ENCODE data around the gene FOXP4. TPM values are rescaled to one million over a fixed set of nuclear protein-coding genes. Genes with fewer than 3 reads are reported as not detected.
"Not testable (repeated sequence)": the region's sequence is repeated elsewhere in the genome, so short reads cannot be mapped to it uniquely, and the experiment has no call there.

The FOXP4 gene
- total RNA-seq, 1 experiment from 2014 or later: 4.6 TPM

DNA sequence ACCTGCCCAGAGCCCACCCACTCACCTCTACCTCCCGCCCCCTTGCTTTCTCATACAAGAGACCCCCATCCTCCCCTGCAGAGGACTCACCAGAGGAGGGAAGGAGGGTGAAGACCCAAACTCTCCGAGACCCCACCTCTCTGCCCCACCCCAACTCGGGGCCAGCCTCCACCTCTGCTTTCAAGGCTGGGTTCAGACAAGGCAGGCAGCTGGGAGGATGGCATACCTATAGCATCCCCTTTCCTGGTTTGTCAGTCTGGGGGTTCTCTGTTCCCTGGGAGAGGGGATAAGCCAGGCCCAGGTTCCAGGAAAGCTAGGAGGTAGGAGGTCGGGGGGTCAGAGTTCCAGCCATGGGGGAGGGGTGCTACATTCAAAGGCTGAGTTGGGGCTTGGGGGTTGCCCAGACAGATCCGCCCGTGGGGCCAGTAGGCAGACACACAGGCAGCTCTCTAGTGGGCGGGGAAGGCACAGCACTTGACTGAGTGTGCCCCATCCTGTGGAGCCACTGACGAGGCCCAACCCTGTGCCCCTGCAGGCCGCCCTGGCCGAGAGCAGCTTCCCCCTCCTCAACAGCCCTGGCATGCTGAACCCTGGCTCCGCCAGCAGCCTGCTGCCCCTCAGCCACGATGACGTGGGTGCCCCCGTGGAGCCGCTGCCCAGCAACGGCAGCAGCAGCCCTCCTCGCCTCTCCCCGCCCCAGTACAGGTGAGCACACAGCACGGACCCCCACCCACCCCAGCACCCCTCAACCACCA, 51.2 kb downstream of the FOXP4 start:
- DNase-seq (ENCODE audit: low read depth): no peak

DNA sequence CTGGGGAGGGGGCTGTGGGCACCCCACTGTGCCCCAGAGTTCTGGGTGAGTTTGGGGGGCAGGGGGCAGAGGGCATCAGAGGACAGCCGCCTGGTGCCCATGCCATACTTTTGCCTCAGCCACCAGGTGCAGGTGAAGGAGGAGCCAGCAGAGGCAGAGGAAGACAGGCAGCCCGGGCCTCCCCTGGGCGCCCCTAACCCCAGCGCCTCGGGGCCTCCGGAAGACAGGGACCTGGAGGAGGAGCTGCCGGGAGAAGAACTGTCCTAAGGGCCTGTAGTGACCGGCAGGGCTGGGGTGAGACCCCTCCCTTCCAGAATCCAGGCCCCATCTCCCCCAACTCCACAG, 52.5 kb downstream of the FOXP4 start:
- DNase-seq (ENCODE audit: low read depth): no peak

DNA sequence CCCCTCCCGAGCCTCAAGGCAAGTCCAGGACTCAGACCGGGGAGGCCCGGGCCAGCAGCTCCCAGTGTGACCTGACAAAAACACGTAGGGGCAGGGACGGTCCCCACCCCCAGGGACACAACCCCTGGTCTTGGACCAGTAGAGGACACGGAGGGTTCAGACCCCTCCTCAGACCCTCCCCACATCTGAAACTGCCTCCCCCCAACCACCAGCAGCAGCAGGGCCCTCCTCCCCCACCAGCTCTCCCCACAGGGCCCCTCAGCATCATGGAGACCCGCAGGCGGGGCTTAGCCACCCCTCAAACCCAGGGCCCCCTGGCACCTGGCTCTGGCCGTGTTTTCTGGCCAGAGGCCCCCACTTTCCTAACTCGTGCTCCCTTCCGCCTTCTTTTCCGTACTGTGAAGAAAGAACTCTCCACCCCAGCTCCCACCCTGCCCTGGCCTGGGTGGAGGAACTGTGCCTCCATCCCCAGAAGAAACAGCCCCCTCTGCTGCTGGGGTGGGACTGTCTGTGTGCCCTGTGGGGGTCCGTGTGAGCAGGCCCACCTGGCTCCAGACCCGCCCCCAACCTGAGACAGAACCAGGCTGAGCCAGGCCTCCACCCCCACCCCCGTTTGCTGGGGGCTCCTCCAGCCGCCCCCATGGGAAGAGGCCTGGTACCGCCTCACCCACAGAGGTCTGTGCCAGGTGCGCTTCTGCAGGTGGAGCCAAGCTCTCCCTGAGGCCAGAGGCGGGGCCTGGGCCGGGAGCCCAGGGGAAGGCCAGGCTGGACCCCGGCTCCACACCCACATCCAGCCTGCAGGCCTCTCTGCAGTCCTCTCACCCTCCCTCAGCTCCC, 53.1 kb downstream of the FOXP4 start:
- DNase-seq (ENCODE audit: low read depth): no peak

DNA sequence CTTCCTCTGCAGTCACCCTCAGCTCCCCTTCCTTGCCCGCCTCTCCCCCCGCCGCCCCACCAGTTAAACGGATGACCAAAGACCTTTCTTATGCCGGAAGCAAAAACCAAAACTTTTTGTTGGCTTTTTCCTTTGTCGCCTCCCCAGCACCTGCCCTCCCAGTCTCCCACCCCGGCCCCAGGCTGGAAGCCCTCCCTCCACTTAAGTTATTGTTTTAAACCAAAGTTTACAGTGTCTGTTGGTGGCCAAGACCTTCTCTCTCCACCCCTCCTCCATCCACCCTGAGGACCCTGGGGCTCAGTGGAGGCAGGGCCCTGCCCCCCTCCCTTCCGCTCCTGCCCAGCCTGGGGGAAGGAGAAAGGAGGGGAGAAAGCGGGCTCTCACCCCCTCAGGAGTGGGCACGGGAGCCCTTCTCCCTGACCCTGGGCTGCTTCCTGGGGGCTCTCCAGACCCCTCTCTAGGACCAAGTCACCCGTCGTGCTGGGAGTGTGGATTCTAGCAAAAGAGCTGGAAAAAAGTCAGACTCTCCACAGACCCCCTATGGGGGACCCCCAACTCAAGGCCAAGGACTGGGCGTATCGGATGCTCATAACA, 53.8 kb downstream of the FOXP4 start:
- no peak for DNase-seq (ENCODE audit: low read depth)

DNA sequence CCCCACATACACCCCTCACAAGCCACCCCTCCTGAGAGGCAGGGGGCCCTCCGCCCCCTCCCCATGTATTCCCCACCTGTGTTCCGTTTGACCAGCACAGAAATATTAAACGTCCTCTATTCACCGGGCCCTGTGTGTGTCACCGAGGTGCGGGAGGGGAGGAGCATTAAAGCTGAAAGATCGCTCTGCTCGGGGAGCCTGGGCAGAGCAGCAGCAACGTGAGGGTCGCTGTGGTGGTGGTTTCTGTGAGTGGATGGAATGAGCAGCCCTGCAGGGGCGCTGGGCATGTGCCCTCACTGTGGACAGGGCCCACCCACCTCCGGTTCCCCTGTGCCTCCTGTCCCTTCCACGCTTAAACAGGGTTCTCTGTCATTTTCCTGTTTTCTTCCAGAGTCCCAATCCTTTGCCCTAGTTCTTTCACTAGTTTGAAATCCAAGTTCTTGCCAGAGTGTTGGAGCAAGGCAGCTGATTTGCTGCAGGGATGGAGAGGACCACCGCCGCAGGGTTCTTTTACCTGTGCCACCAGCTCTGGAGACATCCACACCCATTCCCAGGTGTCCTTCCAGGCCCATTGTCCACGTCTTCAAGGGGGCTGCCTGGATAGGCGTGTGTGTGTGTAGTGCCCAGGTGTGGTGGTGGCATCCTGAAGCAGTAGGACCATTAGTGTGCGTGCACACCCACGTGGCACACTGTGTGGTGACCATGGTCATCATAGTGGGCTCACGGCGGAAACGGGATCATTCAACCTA, 54.5 kb downstream of the FOXP4 start:
- no peak for DNase-seq (ENCODE audit: low read depth)

DNA sequence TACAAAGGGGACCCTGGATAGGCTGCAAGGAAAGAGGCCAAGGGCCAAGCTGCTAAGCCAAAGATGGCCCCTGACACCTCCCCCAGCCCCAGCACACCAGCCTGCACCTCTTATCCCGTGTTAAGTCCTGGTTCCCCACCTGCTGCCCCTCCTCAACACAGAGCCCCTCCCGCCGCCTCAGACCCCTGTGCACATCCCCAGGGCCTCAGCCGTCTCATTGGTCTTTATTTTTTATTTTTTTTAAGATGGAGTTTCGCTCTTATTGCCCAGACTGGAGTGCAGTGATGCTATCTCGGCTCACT, 55.0 kb downstream of the FOXP4 start:
- no peak for DNase-seq (ENCODE audit: low read depth)

DNA sequence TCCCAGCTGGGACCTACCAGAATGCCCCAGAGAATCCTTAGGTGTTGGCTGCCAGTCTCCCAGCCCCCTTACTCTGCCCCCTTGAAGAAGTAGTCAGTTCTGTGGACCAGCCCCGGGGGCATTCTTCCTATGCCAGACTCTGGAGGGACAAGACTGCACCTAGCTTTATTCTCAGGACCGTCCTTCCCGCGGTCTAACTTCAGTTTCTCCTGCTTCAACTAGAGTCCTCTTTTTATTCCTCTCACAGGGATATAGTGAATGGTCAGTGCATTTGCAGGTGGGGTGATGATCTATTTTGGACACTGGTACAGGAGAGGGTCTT, 56.2 kb downstream of the FOXP4 start:
- DNase-seq (ENCODE audit: low read depth): no peak

DNA sequence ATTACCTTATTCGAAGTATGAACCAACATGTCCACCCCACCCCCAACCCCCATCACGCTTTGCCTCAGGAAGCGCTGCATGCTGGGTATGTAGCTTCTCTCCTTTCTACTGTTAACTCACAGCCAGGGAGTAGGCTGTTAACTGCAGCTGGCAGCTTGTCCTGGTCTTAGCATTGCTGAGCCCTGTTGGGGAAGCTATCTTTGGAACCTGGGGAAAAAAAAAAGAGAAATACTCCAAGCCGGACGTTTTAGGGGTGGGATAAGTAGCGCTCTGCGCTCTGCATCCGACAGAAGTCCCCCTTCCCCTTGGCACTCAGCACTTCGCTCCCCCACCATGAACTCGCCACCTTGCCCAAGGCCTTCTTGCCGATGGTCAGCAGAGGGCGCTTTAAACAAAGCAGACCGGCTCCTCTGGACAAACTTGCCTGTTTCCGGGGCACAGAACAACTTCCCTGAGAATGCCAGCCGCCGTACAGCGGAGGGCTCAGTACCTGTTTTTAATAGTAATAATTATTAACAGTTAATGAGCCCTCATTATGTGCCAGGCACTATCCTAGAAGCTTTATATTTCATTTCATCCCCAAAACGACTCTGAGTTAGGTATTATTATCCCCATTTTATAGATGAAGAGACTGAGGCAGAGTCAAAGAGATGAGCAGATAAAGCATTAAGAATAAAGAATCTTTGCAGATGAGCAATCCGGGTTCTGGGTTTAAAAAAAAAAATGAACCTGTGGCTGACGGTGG, 56.9 kb downstream of the FOXP4 start:
- peak; percentile 70 for DNase-seq (ENCODE audit: low read depth)

DNA sequence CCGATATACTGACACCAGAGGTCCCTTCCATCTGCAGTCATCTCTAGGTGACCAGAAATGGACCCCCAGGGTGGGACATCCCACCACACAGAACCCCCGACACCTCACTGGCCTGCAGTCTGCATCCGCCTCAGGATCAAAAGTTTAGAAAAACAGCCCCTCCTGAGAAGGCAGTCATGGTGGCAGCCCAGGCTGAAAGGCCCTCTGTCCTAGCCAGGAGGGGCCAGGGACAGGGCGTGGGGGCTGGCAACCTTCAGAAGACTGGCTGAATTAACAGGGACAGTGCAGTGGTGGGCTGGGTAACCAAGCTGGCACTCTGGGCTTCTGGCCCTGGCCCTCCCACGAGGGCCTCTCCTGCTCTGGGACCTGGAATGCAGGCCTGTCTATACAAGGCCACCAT, 57.8 kb downstream of the FOXP4 start:
- no peak for DNase-seq (ENCODE audit: low read depth)

DNA sequence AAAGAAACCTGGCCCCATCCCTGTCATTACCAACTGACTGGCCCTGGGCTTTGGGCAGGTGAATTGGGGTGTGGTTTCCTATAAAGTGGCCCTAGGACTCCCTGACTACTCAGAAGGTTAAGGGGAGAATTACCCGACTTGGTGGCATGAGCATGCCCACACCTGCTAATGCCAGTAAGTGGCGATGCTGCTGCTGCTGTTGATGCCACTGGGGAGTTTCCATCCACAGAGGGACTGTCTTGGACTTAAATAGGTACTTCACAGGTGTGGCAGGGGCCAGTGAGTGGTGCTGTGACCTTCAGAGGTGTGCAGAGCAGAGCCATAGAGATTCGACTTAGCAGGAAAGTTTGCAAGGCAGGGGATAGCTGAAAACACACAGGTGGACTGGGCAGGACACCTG, 59.5 kb downstream of the FOXP4 start:
- DNase-seq (ENCODE audit: low read depth): no peak

DNA sequence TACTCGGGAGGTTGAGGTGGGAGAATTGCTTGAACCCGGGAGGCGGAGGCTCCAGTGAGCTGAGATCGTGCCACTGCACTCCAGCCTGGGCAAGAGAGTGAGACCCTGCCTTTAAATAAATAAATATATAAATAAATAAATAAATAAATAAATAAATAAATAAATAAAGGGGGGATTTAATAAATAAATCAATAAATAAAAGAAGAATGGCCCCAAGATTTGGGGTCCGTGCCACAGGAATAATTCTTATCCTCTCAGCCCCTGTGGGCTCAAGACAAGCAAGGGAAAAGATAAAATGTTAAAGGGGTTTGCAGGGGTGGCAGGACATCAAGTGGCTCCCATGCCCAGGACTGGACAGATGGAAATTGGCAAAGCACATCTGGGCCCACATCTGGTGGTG, 60.9 kb downstream of the FOXP4 start:
- no peak for DNase-seq (ENCODE audit: low read depth)

DNA sequence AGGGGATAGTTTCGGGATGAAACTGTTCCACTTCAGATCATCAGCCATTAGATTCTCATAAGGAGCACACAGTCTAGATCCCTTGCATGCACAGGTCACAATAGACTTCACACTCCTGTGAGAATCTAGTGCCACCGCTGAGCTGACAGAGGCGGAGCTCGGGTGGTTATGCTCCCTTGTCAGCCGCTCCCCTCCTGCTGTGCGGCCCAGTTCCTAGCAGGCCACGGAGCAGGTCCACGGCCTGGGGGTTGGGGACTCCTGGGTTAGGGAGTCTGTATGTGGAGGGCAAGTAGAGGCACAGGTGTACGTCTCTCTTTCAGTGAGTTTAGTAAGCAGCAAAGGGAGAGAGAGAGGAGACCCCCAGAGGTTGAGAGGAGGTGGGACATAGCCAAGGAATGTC, 61.6 kb downstream of the FOXP4 start:
- no peak for DNase-seq (ENCODE audit: low read depth)

DNA sequence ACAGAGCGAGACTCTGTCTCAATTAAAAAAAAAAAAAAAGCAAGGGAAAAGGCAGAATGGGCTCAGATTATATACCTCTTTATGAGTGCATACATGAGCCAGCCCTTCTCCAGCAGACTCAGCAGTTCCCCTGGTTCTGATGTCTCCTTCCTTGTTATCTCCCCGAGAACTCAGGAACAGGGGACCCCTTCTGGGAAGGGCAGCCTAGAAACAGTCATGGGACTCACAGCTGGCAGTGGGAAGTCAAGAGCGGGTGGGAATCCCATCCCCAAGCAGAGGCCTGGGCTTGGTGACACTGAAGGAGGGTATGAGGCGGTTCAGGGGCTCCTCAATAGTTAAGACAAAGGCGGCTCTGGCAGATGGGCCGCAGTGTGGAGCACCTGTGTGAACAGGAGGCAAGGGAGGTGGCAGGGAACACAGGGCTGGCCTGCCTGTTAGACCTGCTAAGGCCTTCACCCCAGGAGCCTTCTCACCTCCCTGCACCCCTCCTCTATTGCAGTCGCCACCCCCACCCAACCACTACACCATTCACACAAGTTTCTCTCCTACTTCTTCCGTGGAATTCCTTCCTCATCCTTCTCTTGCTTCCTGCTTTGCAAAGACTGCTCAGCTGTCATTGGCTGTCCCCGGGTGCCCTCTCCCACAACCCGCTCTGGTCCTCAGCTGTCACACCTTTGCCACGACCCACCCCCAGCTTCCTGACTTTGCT, 62.4 kb downstream of the FOXP4 start:
- DNase-seq (ENCODE audit: low read depth): no peak

DNA sequence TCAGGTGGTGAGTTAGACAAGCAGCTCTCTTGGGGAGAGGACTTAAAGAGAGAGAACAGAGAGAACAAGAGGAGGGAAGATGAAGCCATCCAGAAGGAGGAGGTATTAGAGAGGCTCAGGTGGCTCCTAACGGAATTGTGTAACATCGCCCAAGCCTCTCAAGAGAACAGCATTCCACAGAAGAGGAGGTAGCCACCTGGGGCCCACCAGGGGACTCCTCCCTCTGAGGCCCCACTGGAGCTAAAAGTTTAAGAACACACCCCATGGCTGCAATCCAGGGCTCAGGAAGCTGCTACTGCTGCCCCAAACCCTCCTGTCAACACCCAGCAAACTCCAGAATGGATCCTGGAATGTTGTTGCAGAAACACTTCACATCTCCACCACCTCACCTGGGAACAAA, 68.5 kb downstream of the FOXP4 start:
- no peak for DNase-seq (ENCODE audit: low read depth)

DNA sequence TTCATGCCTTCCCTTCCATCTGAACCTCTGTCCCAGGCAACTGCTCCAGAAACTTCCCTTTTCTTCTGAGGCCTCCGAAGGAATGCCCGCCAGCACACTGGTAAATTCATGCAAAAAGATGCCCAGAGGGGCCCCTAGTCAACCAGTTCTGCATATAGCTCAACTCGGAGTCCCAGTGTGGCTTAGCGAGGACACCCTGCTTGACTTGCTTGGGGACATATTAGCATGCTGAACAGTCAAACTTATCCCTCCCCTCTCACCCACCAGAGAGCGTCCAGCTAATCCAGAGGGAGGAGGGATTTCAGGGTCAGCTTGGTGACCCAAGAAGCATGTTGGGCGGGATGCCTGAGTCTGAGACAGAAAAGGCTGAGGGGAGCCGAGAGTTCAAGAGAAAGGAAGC, 69.1 kb downstream of the FOXP4 start:
- DNase-seq (ENCODE audit: low read depth): no peak

DNA sequence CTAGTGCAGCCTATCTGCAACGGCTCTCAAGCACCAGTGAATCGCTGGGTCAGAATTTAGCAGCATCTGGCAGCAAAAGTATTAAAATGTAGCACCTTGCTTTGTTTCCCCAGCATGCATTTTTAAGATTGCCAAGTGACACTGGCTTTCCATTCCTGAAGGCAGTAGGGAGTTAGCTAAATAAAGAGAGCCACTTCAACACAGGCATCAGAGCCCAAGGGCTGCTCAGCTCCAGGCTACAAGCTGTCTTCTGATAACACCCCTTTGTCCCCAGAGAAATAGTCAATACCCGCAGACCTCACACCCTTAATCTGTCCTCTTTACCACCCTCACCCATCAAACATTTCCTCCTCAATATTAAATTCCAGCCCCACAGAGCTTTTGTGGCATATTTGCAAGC, 72.4 kb downstream of the FOXP4 start:
- DNase-seq (ENCODE audit: low read depth): no peak

DNA sequence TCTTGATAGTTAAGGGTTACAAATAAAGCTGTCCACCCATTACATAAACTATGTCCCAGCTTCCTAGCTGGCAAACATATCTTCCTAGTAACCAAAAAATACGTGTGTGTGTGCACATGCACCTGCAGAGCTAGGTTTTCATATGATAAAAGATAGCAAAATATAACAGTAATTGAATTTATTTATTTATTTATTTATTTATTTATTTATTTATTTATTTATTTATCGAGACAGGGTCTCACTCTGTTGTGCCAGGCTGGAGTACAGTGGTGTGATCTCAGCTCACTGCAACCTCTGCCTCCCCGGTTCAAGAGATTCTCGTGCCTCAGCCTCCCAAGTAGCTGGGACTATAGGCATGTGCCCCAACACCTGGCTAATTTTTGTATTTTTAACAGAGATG, 73.0 kb downstream of the FOXP4 start:
- DNase-seq (ENCODE audit: low read depth): not testable (repeated sequence)

DNA sequence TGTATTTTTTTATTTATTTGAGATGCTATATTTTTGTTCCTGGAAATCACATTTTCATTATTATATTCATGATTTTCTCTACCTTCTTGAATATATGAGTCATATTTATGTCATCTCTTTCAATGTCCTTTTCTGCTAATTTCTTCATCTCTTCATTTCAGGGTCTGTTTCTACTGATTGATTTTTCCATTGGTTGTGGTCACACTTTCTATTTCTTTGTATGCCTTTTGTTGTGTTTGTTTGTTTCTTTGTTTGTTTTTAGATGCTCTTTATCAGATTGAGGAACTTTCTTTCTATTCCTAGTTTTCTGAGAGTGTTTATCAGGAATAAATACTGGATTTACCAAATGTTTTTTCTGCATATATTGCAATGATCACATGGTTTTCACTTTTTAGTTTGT, 75.2 kb downstream of the FOXP4 start:
- DNase-seq (ENCODE audit: low read depth): no peak

DNA sequence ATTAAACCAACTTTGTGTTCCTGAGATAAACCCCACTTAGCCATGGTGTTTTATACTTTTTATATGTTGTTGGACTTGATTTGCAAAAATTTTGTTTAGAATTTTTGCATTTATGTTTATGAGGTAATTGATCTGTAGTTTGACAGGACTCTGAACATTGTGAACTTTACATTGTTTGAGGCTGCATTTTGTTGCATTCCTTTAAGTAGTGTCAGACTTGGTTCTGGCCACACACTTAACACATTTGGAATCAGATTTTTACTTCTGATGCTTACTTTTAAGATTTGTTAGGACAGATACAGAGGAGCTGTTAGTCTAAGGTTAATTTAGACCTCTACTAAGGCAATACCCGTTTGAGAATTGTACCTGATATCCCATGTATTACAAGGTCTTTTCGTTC, 75.6 kb downstream of the FOXP4 start:
- DNase-seq (ENCODE audit: low read depth): no peak

DNA sequence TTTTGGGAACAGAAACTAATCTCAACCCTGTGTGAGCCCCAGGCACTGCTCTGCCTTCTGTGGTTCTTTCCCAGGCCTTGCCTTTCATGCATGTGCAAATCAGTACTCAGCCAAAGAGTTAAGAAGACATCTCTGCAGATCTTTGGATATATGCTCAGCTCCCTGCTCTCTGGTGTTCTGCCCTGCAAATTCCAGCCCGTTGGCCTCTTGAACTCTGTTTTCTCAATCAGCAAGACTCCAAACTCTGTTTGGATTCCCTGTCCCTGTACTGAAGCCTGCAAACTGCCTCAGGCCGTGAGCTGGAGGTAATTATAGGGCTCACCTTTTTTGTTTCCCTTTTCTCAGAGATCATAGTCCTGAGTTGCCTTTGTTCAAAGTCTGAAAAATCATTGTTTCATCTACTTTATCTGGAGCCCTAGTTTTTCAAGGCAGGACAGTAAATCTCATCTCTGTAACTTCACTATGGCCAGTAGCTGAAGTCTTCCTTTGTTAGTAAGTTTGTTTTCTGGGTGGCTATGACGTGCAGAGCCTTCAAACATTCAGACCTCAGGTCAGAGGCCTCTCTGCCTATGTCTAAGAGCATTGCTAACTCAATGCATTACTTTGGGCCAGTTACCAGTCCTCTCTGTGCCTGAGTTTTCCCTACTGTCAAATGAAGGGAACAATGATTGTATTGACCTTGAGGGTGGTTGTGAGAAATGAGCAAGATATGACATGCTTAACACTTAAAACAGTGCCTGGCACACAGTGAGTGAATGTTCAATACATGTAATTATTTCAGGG, 76.2 kb downstream of the FOXP4 start:
- no peak for DNase-seq (ENCODE audit: low read depth)

Measured in LHCN-M2 (cell line).